Stimulated activated CD8-positive, alpha-beta memory T cell treated with anti-CD3 and anti-CD28 coated beads, Interleukin-2, amount 100 ng/mL, for 48 hours (primary cell): Measurements from ENCODE around the gene DUSP11.
"Not testable (repeated sequence)": the region's sequence is repeated elsewhere in the genome, so short reads cannot be mapped to it uniquely, and the experiment has no call there.

Source experiments
- DNase-seq, 2 donors: peaks; one replicate each; pipeline ENCODE4 v3.0.0-alpha.2; 2020; ENCODE audit warnings: low read depth in 2 of 2

The DUSP11 gene

GRCh38 chr2:73779467-73780236 is at the start of gene DUSP11:
TSS of gene DUSP11 (minus strand) at chr2:73780103. CDS start at chr2:73779974, 129 bp downstream.
- peak; percentile 92 to 94 for DNase-seq

DNA sequence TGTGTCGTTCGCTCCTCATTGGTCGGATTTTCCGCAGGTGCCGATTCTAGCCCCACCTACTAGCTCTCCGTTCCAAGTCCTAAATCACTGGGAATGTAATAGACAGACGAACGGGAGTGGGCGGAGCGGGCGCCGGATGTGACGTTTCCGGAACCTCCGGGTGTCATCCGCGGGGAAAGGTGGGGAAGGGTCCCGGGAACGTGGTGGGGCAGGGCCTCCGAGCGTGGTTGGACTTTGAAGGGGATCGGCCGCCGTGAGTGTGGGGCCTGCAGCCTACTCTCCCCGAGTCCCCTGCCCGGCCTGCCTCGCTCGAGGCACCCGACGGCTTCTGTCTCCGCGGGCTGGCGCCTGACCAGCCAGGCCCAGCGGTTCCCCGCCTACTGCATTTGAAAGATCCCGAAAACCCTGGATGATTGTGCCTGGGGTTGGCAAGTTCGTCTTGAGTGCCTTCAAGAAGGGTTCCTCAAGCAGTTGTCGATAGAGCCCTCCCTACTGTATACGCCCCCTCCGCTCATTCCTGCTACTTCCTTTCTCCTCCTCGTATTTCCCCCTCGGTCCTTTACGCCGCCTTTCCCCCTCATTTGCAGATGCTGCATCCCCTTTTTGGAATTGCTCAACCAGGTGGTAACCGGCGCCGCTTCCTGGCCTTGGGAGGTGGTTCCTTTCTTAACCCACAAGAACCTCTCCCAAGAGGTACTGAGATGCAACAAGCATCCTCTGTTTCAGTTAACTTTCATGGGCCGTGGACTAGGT is 49.1 kb upstream of the DUSP11 start, which contains the start of gene STAMBP:
TSS of gene STAMBP (plus strand) at position 144 of the 753 bp plus-strand sequence. CDS start 1,896 bp downstream, outside the sequence.
- DNase-seq = peak; percentile 78 to 87

- no peak for DNase-seq
Measured at GRCh38 chr2:73828389-73828817, 48.5 kb upstream of the DUSP11 start.

- no peak for DNase-seq
Measured at GRCh38 chr2:73827660-73828388, 47.9 kb upstream of the DUSP11 start.

GRCh38 chr2:73827018-73827417 is 47.1 kb upstream of the DUSP11 start:
- DNase-seq = no peak

GRCh38 chr2:73825408-73825807 is 45.5 kb upstream of the DUSP11 start:
- DNase-seq = no peak

DNA sequence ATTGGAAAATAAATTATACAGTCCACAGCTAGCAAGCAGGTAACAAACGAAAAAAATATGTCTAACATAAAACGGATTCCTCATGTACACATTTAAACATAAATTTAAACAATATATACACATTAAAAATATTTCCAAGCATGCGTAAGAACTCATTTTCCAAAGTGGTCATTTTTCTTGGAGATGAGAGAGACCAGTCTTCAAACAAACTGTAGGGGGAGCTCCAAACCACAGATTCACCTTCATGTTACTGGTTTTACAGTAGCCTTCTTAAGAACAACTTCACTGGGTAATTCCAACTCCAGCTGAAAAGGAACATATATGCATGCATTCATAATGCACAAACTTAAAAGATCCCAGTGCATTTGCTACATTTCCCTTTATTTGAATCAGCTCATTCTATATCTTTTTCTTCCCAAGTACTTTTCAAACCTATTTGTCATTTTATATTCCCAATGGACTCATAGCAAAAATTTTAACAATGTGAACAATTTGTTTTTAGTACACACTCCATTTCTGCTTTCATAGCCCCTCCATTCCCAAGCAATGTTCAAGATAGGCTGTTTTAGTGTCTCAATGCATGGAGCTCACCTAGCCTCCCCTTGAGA is 44.1 kb upstream of the DUSP11 start:
- no peak for DNase-seq

- DNase-seq = no peak
Measured at GRCh38 chr2:73823416-73823815, 43.5 kb upstream of the DUSP11 start.

DNA sequence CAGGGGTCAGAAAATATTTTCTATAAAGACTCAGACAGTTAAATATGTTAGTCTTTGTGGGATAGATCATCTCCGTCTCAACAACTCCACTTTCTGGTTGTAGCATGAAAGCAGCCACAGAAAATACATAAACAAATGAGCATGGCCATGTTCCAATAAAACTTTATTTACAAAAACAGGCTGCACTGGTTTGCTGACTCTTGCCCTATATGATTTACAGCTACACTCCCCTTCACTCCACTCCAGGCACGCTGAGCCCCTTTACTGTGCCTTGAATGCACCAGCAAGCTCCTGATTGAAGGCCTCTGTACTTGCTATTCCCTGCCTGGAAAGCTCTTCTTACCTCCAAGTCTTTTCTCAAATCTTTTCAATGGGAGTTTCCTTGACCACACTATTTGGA is 43.1 kb upstream of the DUSP11 start:
- no peak for DNase-seq

DNA sequence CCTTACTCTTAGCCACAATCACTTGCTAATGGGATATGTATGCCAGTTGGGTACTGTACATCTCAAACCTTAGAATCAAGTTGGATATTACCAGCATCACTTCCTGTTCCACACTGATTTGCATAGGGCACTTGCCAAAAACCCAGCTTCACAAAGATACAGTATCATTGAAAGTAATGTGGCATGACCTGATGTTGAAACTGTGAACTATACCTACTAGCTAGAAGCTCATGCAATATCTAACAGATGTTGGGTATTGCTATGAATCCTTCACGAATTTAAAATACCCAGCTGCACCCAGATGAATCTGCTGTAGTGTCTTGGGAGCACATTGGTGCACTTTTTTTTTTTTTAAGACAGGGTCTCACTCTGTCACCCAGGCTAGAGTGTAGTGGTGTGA is 42.4 kb upstream of the DUSP11 start:
- no peak for DNase-seq

GRCh38 chr2:73821669-73822068 is 41.8 kb upstream of the DUSP11 start:
- DNase-seq = no peak

- no peak for DNase-seq
Measured at GRCh38 chr2:73821227-73821626, 41.3 kb upstream of the DUSP11 start.

DNA sequence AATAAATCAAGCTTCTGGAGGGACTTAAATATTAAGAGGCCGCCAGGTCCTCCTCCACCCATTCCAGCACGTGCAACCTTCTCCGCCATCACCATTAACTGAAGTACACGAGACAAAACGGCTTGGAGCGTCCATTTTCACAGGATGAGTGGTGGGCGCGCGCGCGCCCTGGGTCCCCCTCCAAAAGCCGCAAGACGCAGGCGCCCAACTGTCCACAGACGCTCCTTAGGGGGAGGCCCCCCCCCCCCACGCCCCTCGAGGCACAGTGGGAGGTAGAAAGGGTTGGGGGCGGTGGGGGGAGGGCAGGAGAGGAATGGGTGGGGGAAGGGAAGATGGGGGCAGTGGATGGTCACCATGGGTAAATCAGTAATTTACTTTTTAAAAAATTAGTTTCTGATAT is 38.4 kb upstream of the DUSP11 start:
- DNase-seq = no peak

DNA sequence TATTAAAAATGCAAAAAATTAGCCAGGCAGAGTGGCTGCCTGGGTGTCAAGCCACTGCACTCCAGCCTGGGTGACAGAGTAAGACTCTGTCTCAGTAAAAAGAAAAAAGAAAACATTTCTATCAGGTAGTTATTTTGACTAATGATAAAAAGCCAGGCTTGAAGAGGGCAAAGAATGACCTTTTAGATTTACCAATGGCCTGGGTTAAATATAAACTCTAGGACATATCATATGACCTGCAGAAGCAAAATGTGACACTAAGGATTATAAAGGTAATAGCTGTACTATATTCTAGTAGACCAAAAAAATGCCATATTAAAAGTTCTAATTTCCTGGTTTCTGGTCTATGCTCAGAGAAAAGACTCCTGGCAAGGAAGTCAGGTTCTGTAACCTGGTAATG is 32.7 kb upstream of the DUSP11 start:
- no peak for DNase-seq

- no peak for DNase-seq
Measured at GRCh38 chr2:73811878-73812277, 32.0 kb upstream of the DUSP11 start.

- not testable (repeated sequence) for DNase-seq
Measured at GRCh38 chr2:73783883-73784282, 4.0 kb upstream of the DUSP11 start, which contains the start of gene C2orf78. TSS of gene C2orf78 (plus strand) at chr2:73784183. CDS start at chr2:73784310, 127 bp downstream.

GRCh38 chr2:73783402-73783801 is 3.5 kb upstream of the DUSP11 start:
- DNase-seq = not testable (repeated sequence)

DNA sequence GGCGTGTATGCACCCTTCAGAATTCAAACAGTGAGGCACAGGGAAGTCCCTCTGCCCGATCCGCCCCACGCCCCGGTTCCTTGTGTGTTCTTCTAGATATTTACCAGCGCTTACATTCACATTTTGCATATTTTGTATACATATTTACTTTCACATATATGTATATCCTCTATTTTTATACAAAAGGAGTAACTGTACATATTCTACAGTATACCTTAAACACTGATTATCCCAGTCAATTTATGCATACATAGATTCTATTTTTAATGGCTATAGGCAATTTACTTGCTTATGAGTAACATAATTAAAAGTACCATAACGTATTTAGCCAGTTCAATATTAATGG is 307 bp upstream of the DUSP11 start:
- DNase-seq = no peak

GRCh38 chr2:73778867-73779466 is 936 bp downstream of the DUSP11 start:
- DNase-seq = not testable (repeated sequence)

GRCh38 chr2:73776869-73777519 is 2.9 kb downstream of the DUSP11 start:
- no peak for DNase-seq

DNA sequence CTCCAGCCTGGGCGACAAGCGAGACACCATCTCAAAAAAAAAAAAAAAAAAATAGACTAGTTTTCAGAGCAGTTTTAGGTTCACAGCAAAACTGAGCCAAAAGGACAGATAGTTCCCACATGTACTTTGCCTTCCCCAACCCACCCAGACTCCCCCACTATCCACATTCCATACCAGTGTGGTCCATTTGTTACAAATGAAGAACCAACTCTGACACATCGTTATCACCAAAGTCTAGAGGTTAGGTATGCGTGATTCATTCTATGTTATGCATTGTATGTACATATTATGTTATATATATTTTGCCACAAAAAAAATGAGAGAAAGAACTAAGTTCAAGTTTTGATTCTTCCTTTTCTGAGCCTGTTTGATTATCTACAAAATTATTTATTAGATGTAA is 3.5 kb downstream of the DUSP11 start:
- DNase-seq = no peak
